Adrenal gland (tissue), 5 donors: ENCODE measurements around the gene BBS9.

Source experiments
- CTCF ChIP-seq, 6 experiments: fragments of 450-650 bp in 4 of 6; fragments of 200-600 bp in 2 of 6; sonication (generic) in 1 of 6; IDR thresholded peaks; 1 replicate in 5 of 6; 2 replicates in 1 of 6; pipeline versions ENCODE4 v1.5.1 to v1.8.0; 2016 to 2021; ENCODE audit warnings: antibody characterized with exemption in 6 of 6, mild to moderate bottlenecking in 2 of 6, moderate library complexity in 1 of 6
- POLR2A ChIP-seq, 2 donors: fragments of 450-650 bp; IDR thresholded peaks; one replicate each; pipeline ENCODE4 v1.6.1; 2017; ENCODE audit warnings: antibody characterized with exemption in 2 of 2, mild to moderate bottlenecking in 2 of 2, moderate library complexity in 1 of 2
- donor health status: DM: no; HTN: no; CAD: no.

- TF ChIP-seq POLR2A (IDR thresholded peaks at IDR 0.05) (no peak), CTCF (IDR thresholded peaks at IDR 0.05) (no peak)
These were observed 196.6 kb downstream of the BBS9 start for GRCh38 chr7:33325754-33326484.
